K562 (cell line): ENCODE results near the gene FRMD4A. TPM values are rescaled to one million over a fixed set of nuclear protein-coding genes. Genes with fewer than 3 reads are reported as not detected.

Source experiments
- ATAC-seq: fragments of 200-7000 bp; cut with Tn5 transposase; 3 replicates; pipeline ENCODE4 v1.9.1; 2020; ENCODE audit warnings: moderate library complexity
- BruUV-seq: library from RNA; stranded (reverse); fragments of 400-500 nt; replicated peaks from 2 replicates; lab custom pipeline; 2021; lab: Mats Ljungman, UMichigan
- CTCF ChIA-PET: fragments of 300-600 bp; formaldehyde crosslinking; extraction: SDS; loops from one replicate; lab custom pipeline; 2021; ENCODE audit warnings: low intra/inter-chr PET ratio; lab: Yijun Ruan, JAX
- POLR2A ChIA-PET: fragments of 300-600, 350-650 bp; sonication (Branson Sonifier 250); formaldehyde crosslinking; extraction: SDS; loops from one replicate; lab custom pipeline; 2021; ENCODE audit warnings: antibody characterized with exemption, inconsistent platforms; lab: Yijun Ruan, JAX
- DNase-seq, 4 experiments: peaks; one replicate each; pipeline versions ENCODE4 v3.0.0 to v3.0.0-alpha.2; 2011 to 2018; ENCODE audit warnings: low spot score in 3 of 4, mixed read lengths in 3 of 4; ENCODE audit errors: extremely low read depth in 1 of 4
- FAIRE-seq: peaks from 2 replicates; lab custom pipeline; 2011; peaks lifted over from hg19 to GRCh38; lab: Jason Lieb, UNC
- H2AFZ ChIP-seq: 2 replicates; pipeline ENCODE4 v1.6.0; 2011; ENCODE audit warnings: low read depth, low read length, control low read depth, inconsistent platforms
- H3K27ac ChIP-seq: fragments of 200-600 bp; 3 replicates; pipeline ENCODE4 v1.8.0; 2011; ENCODE audit warnings: low read depth, mild to moderate bottlenecking, control low read depth, inconsistent platforms, low read length, moderate library complexity, mixed read lengths; ENCODE audit errors: extremely low read depth
- H3K27me3 ChIP-seq, 2 experiments: fragments of 300-600 bp in 1 of 2; 2 replicates in 1 of 2; 3 replicates in 1 of 2; pipeline versions ENCODE4 v1.6.0 to v1.8.0; 2011; ENCODE audit warnings: inconsistent platforms in 2 of 2, low read length in 2 of 2, mild to moderate bottlenecking in 1 of 2, mixed read lengths in 1 of 2, moderate library complexity in 1 of 2; ENCODE audit not compliant: control insufficient read depth in 2 of 2, insufficient read depth in 2 of 2
- H3K36me3 ChIP-seq: fragments of 300-600 bp; 3 replicates; pipeline ENCODE4 v1.8.0; 2011; ENCODE audit warnings: mild to moderate bottlenecking, low read length, inconsistent platforms; ENCODE audit not compliant: control insufficient read depth, insufficient read depth
- H3K4me1 ChIP-seq, 2 experiments: fragments of 200-600 bp in 1 of 2; replicated peaks in 1 of 2; 2 replicates in 1 of 2; 3 replicates in 1 of 2; pipeline versions ENCODE4 v1.5.1 to v1.8.0; 2011; ENCODE audit warnings: inconsistent platforms in 2 of 2, low read length in 2 of 2, mild to moderate bottlenecking in 1 of 2, mixed read lengths in 1 of 2, moderate library complexity in 1 of 2; ENCODE audit not compliant: control insufficient read depth in 2 of 2, insufficient read depth in 2 of 2
- H3K4me2 ChIP-seq: 2 replicates; pipeline ENCODE4 v1.6.1; 2011; ENCODE audit warnings: low read length, control low read depth, inconsistent platforms, mixed read lengths; ENCODE audit not compliant: insufficient read depth
- H3K4me3 ChIP-seq: fragments of 200-600 bp; sonication (generic), shearing (Covaris generic); 2 replicates; pipeline ENCODE4 v1.5.1; 2016; ENCODE audit warnings: control low read depth, inconsistent platforms
- H3K79me2 ChIP-seq: fragments of 200-600 bp; 3 replicates; pipeline ENCODE4 v1.8.0; 2011; ENCODE audit warnings: low read length, inconsistent platforms; ENCODE audit not compliant: control insufficient read depth, insufficient read depth
- H3K9ac ChIP-seq, 2 experiments: 2 replicates each; pipeline versions ENCODE4 v1.6.0 to v1.6.1; 2011; ENCODE audit warnings: low read depth in 2 of 2, low read length in 2 of 2, control low read depth in 1 of 2, inconsistent platforms in 1 of 2, mild to moderate bottlenecking in 1 of 2, mixed read lengths in 1 of 2; ENCODE audit not compliant: insufficient read depth in 1 of 2
- H3K9me1 ChIP-seq: one replicate; pipeline ENCODE4 v1.6.0; 2011; ENCODE audit warnings: inconsistent platforms, mild to moderate bottlenecking, low read length, moderate library complexity; ENCODE audit not compliant: control insufficient read depth, insufficient read depth
- H3K9me3 ChIP-seq: replicated peaks from 2 replicates; pipeline ENCODE4 v1.5.1; 2011; ENCODE audit warnings: low read depth, low read length, inconsistent platforms; ENCODE audit not compliant: control insufficient read depth, insufficient read depth
- H4K20me1 ChIP-seq: replicated peaks from 2 replicates; pipeline ENCODE4 v1.6.1; 2011; ENCODE audit warnings: low read length, inconsistent platforms, mixed read lengths; ENCODE audit not compliant: control insufficient read depth, insufficient read depth
- ARHGAP35 ChIP-seq: fragments of 450-650 bp; IDR thresholded peaks from 2 replicates; pipeline ENCODE4 v1.6.1; 2018; ENCODE audit not compliant: partially characterized antibody
- CCAR2 ChIP-seq: fragments of 200-400 bp; formaldehyde crosslinking; IDR thresholded peaks from 2 replicates; pipeline ENCODE4 v1.6.1; 2017; ENCODE audit warnings: mild to moderate bottlenecking, low read depth, low read length
- CHD1 ChIP-seq: fragments of 200-600 bp; sonication (generic); IDR thresholded peaks from one replicate; pipeline ENCODE4 v1.6.1; 2012; ENCODE audit warnings: mild to moderate bottlenecking, moderate library complexity, low read length, inconsistent platforms
- EWSR1 ChIP-seq: fragments of 450-650 bp; IDR thresholded peaks from 2 replicates; pipeline ENCODE4 v1.6.1; 2018; ENCODE audit warnings: borderline replicate concordance, mild to moderate bottlenecking, low read depth, moderate library complexity; ENCODE audit not compliant: partially characterized antibody
- FOS ChIP-seq: IDR thresholded peaks from 3 replicates; pipeline ENCODE4 v1.6.1; 2011; ENCODE audit not compliant: insufficient read length; ENCODE audit errors: extremely low read depth
- HIVEP1 ChIP-seq: fragments of 250-450 bp; sonication (Bioruptor Pico); IDR thresholded peaks from 2 replicates; pipeline ENCODE4 v1.4.0; 2020; ENCODE audit warnings: mild to moderate bottlenecking
- HMG20B ChIP-seq: fragments of 250-450 bp; sonication (Bioruptor Pico); IDR thresholded peaks from 2 replicates; pipeline ENCODE4 v1.5.0; 2021; ENCODE audit warnings: mild to moderate bottlenecking
- MEF2A ChIP-seq: IDR thresholded peaks from 2 replicates; pipeline ENCODE4 v1.6.1; 2011; ENCODE audit warnings: low read depth, mild to moderate bottlenecking, low read length, moderate library complexity; ENCODE audit not compliant: control insufficient read depth
- NR2F6 ChIP-seq: fragments of 450-650 bp; formaldehyde crosslinking; IDR thresholded peaks from 2 replicates; pipeline ENCODE4 v1.4.0; 2020; ENCODE audit warnings: mild to moderate bottlenecking
- NR3C1 ChIP-seq: sonication (generic); formaldehyde crosslinking; IDR thresholded peaks from 2 replicates; pipeline ENCODE4 v1.8.1; 2022; ENCODE audit warnings: missing genetic modification reagents
- POLR2H ChIP-seq: IDR thresholded peaks from 2 replicates; pipeline ENCODE4 v1.6.1; 2016; ENCODE audit warnings: missing genetic modification characterization, low read depth, mild to moderate bottlenecking, control low read depth, missing compliant biosample characterization, moderate library complexity
- RBM22 ChIP-seq: fragments of 200-400 bp; formaldehyde crosslinking; IDR thresholded peaks from 2 replicates; pipeline ENCODE4 v1.6.1; 2018; ENCODE audit warnings: low read length, low read depth; ENCODE audit not compliant: poor library complexity, severe bottlenecking
- RFX7 ChIP-seq: fragments of 250-450 bp; sonication (Bioruptor Pico); IDR thresholded peaks from 2 replicates; pipeline ENCODE4 v1.5.1; 2021; ENCODE audit warnings: mild to moderate bottlenecking
- SAFB2 ChIP-seq: fragments of 200-400 bp; formaldehyde crosslinking; IDR thresholded peaks from 2 replicates; pipeline ENCODE4 v1.6.1; 2018; ENCODE audit warnings: borderline replicate concordance, low read length, low read depth, moderate library complexity; ENCODE audit not compliant: severe bottlenecking
- ZNF239 ChIP-seq: fragments of 250-450 bp; sonication (Bioruptor Pico); IDR thresholded peaks from 2 replicates; pipeline ENCODE4 v1.4.0; 2020; ENCODE audit warnings: mild to moderate bottlenecking
- WGBS: fragments of 100-300 bp; shearing (Covaris generic); methylation state at CpG from one replicate; pipeline ENCODE4 v1.1.6; 2016; ENCODE audit warnings: low coverage, mixed read lengths; ENCODE audit not compliant: insufficient coverage; ENCODE audit errors: missing lambda C conversion rate; 5-methylcytosine and 5-hydroxymethylcytosine counted together
- in situ Hi-C: fragments of 300-500 bp; cut with MboI; formaldehyde crosslinking; loops from 4 replicates; pipeline ENCODE4 v1.15.0; 2018; ENCODE audit warnings: inconsistent platforms, mixed read lengths
- intact Hi-C: fragments of 100-400 bp; cut with micrococcal nuclease; formaldehyde crosslinking; loops from 2 replicates; pipeline ENCODE4 v1.14.2; 2022
- polyA plus RNA-seq, 8 experiments: library from polyadenylated mRNA; depleted of rRNA in 4 of 8; stranded (reverse) in 5 of 8; unstranded in 3 of 8; fragments of >200 nt; fragmentation: Nextera tagmentation in 2 of 8; fragmentation: Illumina TruSeq in 1 of 8; extraction: Ambion mirVana in 2 of 8; extraction: Trizol in 1 of 8; gene quantifications; 2 replicates each; pipeline versions ENCODE4 v1.2.1 to v1.2.3, GENCODE V29; 2011 to 2014; ENCODE audit warnings: inconsistent platforms in 1 of 8, missing spikeins in 1 of 8
- total RNA-seq, 7 experiments: library from RNA; depleted of rRNA in 6 of 7; stranded (reverse); fragments of >200 nt in 6 of 7; fragmentation: Illumina TruSeq in 2 of 7; extraction: Trizol in 2 of 7; gene quantifications; 2 replicates each; pipeline versions ENCODE4 v1.2.1 to v1.2.3, GENCODE V29; 2011 to 2021; ENCODE audit warnings: low replicate concordance in 1 of 7
- TF ChIP-seq, protein P1 (sequence below): fragments of 450-650 bp; IDR thresholded peaks from 2 replicates; pipeline ENCODE4 v1.6.1; 2016
- TF ChIP-seq, protein P2 (sequence below): fragments of 250-450 bp; sonication (Bioruptor Pico); IDR thresholded peaks from 2 replicates; pipeline ENCODE4 v1.5.0; 2021
- TF ChIP-seq, protein P3 (sequence below): sonication (generic); formaldehyde crosslinking; IDR thresholded peaks from 2 replicates; pipeline ENCODE4 v1.9.0; 2022; ENCODE audit warnings: mild to moderate bottlenecking, missing genetic modification reagents

The FRMD4A gene
- total and polyA plus RNA-seq, 9 of the 15 experiments (the other 6 are each of a cell fraction or from before 2014, with no cell fraction given) = 0.80 to 5.2 (median 3.0) TPM

DNA sequence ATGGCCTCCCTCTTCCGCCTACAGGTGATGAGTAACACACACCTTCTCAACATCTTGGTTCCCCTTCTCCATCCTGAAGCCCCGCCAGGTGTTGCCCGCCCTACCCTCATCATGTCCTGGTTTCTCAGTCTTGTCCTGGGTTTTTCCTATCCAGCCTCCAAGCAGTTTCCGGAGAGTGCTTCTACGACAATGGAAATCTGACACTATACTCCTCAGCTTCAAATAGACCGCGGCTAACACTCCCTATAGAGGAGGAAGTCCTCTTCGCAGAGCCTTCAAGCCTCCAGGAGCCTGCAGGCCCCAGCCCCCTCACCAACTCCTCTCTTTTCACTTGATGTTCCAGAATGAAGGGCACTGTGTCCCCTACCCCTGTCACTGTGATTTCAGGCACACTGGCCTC, 596.6 kb downstream of the FRMD4A start:
- 0% methylated on average over 7 of the region's 8 CpGs for WGBS
- no TSS peak for BruUV-seq
- intact Hi-C loops (no loop called here), in situ Hi-C loops (no loop called here)
- no peak for DNase-seq
- H2AFZ ChIP-seq = no peak overlapping the region
- FAIRE-seq = no peak
- TF ChIP-seq HIVEP1 (CRISPR knock-in tag) = no peak
- TF ChIP-seq, protein P1, sequence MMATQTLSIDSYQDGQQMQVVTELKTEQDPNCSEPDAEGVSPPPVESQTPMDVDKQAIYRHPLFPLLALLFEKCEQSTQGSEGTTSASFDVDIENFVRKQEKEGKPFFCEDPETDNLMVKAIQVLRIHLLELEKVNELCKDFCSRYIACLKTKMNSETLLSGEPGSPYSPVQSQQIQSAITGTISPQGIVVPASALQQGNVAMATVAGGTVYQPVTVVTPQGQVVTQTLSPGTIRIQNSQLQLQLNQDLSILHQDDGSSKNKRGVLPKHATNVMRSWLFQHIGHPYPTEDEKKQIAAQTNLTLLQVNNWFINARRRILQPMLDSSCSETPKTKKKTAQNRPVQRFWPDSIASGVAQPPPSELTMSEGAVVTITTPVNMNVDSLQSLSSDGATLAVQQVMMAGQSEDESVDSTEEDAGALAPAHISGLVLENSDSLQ = no peak
- no peak for TF ChIP-seq SAFB2
- TF ChIP-seq POLR2H = no peak
- TF ChIP-seq, protein P2, sequence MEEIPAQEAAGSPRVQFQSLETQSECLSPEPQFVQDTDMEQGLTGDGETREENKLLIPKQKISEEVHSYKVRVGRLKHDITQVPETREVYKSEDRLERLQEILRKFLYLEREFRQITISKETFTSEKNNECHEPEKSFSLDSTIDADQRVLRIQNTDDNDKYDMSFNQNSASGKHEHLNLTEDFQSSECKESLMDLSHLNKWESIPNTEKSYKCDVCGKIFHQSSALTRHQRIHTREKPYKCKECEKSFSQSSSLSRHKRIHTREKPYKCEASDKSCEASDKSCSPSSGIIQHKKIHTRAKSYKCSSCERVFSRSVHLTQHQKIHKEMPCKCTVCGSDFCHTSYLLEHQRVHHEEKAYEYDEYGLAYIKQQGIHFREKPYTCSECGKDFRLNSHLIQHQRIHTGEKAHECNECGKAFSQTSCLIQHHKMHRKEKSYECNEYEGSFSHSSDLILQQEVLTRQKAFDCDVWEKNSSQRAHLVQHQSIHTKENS (CRISPR knock-in tag) = no peak
- no peak for TF ChIP-seq CHD1
- TF ChIP-seq FOS = no peak
- TF ChIP-seq HMG20B = no peak
- TF ChIP-seq ARHGAP35 = no peak
- no peak for TF ChIP-seq MEF2A
- TF ChIP-seq RFX7 (CRISPR knock-in tag) = no peak
- TF ChIP-seq NR3C1 (CRISPR knock-in tag) = no peak
- no peak for TF ChIP-seq CCAR2
- TF ChIP-seq NR2F6 (CRISPR knock-in tag) = no peak
- no peak for TF ChIP-seq RBM22
- no peak for TF ChIP-seq ZNF239 (CRISPR knock-in tag)
- TF ChIP-seq, protein P3, sequence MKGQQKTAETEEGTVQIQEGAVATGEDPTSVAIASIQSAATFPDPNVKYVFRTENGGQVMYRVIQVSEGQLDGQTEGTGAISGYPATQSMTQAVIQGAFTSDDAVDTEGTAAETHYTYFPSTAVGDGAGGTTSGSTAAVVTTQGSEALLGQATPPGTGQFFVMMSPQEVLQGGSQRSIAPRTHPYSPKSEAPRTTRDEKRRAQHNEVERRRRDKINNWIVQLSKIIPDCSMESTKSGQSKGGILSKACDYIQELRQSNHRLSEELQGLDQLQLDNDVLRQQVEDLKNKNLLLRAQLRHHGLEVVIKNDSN (CRISPR knock-in tag) = no peak
- TF ChIP-seq EWSR1 = no peak
- H3K79me2 ChIP-seq = no peaks in the 10 kb centered on the region
- H3K9me1 ChIP-seq = no peaks in the 10 kb centered on the region
- ChIA-PET POLR2A (interaction anchor here (1.0 kb wide), 1 partner anchor 11 kb away, joined by 5 read pairs; no protein-coding TSS in a partner anchor), CTCF (no interaction called here)
- 0 out of 2 replicates have a peak, but pooled peaks cover 7% of the 10 kb centered on the region for H4K20me1 ChIP-seq
- peaks cover 56 to 63% of the 10 kb centered on the region in 2 experiments for H3K27me3 ChIP-seq
- no peak overlapping the region for H3K27ac ChIP-seq
- no peak overlapping the region for H3K4me2 ChIP-seq
- no peaks in the 10 kb centered on the region for H3K4me1 ChIP-seq
- no peak overlapping the region for H3K4me3 ChIP-seq
- H3K9me3 ChIP-seq = no peaks in the 10 kb centered on the region
- no peaks in the 10 kb centered on the region for H3K36me3 ChIP-seq
- H3K9ac ChIP-seq = no peak overlapping the region
- ATAC-seq = no peak
